ENCODE data around the gene VENTX.

Gene VENTX

DNA sequence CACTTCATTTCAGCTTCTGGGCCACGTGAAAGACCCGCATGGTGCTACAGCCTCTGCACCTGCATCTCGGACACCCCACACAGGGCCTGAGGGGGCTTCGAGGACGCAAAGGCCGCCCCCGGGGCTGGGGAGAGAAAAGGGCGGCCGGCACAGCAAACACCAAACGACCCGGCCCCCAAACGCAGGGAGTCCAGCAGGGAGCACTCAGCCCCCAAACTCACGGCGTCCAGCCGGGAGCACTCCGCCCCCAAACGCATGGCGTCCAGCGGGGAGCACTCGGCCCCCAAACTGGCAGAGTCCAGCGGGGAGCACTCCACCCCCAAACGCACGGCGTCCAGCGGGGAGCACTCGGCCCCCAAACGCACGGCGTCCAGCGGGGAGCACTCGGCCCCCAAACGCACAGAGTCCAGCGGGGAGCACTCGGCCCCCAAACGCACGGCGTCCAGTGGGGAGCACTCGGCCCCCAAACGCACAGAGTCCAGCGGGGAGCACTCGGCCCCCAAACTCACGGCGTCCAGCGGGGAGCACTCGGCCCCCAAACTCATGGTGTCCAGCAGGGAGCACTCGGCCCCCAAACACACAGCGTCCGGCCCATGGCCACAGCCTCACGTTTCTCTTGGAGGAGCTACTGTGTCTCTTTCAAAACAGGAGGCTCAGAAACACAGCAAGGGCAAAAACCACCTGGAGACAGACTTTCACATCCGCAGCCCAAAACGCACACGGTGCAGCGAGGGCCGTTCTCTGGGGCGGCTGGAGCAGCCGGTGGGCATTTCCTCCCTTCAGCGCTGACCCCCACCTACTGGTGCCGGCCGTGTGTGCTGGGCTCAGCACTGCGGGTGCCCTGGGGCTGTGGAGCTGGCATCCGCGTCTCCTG lies 34.6 kb upstream of the VENTX start:
- no peak for DNase-seq

GRCh38 chr10:133203652-133204195 lies 33.9 kb upstream of the VENTX start:
- DNase-seq: no peak

DNA sequence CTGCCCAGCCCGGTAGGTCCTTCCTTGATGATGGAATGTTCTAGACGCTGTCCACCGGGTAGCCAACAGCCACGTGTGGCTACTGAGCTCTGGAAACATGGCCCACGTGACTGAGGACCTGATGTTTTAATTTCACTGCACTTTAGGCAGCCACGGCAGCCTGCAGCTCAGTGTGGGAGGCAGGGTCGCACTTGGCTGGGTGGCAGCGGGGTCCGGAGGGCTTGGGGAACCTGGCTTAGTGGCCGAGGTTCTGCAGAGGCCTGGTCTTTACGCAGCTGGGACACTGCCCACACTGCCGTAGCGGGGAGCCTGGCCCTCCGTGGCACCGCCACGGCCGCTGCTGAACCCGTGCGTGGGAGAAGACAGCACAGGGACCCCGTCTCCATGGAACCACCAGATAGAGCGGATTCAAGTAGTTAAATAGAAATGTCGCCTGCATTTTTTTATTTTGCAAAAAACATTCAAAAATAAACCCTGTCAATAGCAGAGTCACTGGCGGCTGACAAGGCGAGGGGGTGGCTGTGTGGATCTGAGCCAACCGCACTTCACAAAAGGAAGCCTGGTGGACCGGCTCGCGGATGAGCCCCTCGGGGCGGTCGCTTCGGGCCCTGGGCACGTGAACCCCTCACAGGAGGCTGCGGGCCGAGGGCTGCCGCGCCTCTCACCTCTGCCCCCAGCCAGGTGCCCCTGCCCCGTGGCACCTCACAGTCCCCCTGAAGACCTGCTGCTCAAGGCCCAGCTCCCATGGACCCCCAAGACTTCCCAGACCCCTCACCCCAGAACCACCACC lies 33.2 kb upstream of the VENTX start:
- no peak for DNase-seq

GRCh38 chr10:133205146-133205545 lies 32.5 kb upstream of the VENTX start:
- no peak for DNase-seq

- no peak for DNase-seq
Measured at GRCh38 chr10:133206356-133207040, 31.2 kb upstream of the VENTX start.

GRCh38 chr10:133207041-133207600 lies 30.5 kb upstream of the VENTX start:
- DNase-seq: no peak

- DNase-seq: no peak
Measured at GRCh38 chr10:133207627-133208026, 30.0 kb upstream of the VENTX start.

- DNase-seq: no peak
Measured at GRCh38 chr10:133208466-133208865, 29.2 kb upstream of the VENTX start.

DNA sequence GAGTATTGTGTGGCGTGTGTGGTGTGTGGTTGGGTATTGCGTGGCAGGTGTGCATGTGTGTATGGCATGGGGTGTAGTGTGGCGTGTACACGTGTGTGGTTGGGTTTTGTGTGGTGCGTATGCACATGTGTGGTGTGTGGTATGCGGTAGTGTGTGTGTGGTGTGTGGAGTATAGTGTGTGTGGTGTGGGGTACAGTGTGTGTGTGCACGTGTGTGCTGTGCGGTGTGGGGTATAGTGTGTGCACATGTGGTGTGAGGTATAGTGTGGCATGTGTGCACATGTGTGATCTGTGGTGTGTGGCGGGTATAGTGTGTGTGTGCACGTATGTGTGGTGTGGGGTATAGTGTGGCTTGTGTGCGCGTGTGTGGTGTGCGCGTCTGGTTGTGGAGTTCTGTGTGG lies 28.5 kb upstream of the VENTX start:
- DNase-seq: no peak

GRCh38 chr10:133209641-133210040 lies 28.0 kb upstream of the VENTX start:
- DNase-seq: no peak

- no peak for DNase-seq
Measured at GRCh38 chr10:133210398-133211140, 27.1 kb upstream of the VENTX start.

GRCh38 chr10:133211141-133211830 lies 26.4 kb upstream of the VENTX start:
- DNase-seq: no peak

DNA sequence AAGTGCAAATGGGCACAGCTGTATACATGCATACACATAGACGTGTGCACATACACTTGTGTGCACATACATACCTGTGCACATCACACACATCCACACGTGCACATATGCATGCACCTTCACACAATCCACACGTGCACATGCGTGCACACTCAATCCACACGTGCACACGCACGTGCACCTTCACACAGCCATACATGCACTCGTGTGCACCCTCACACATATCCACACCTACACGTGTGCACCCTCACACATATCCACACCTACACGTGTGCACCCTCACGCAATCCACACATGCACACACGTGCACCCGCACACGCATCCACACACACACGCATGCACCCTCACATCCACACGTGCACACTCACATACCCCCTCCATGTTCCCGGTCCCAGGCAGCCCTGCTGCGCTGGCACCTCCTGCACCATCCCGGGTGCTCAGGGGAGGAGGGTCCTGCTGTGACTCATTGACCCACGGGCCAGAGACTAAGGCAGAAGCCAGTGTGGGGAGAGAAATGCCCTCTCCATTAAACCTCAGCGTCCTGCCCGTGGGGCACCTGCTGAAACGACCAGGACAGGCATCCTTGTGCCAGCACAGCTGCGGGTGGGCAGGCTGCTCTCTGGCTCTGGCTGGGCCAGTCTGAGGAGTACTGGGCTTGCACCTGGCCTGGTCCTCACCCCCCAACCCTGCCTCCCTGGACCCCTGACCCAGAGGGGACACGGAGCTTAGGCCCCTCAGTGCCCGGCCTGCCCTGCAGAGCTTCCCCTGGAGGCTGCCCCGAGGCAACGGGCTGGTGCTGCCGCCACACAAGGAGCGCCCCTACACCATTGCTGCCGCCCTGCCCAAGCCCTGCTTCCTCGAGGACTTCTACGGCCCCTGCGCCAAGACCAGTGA lies 25.4 kb upstream of the VENTX start:
- no peak for DNase-seq

DNA sequence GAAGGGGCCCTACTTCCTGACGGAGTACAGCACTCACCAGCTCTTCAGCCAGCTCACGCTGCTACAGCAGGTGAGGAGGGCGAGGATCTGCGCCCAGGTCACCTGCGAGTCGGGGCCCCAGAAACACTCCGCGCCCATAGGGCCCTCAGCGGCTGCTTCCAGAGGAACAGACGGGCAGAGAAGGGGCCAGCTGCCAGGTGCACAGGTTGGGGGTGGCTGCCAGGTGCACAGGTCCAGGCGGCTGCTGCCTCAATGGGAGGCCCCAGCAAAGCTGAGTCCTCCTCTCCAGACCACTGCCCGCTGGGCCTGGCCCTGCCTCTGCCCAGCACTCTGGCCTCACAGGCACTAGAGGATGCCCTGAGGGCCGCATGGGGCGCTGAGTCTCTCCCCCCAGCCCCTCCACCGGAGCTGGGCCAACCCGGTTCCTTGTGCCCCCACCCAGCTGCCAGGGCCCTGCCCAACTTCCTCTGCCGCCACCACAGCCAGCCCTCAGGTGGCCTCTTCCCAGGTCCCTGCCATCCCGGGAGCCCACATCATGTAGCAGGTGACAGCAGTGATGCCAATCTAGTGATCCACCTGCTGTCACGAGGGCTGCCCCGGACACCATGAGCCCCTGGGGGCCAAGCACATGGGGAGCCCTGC lies 24.7 kb upstream of the VENTX start:
- no peak for DNase-seq

GRCh38 chr10:133213641-133214467 lies 23.8 kb upstream of the VENTX start:
- DNase-seq: no peak

DNA sequence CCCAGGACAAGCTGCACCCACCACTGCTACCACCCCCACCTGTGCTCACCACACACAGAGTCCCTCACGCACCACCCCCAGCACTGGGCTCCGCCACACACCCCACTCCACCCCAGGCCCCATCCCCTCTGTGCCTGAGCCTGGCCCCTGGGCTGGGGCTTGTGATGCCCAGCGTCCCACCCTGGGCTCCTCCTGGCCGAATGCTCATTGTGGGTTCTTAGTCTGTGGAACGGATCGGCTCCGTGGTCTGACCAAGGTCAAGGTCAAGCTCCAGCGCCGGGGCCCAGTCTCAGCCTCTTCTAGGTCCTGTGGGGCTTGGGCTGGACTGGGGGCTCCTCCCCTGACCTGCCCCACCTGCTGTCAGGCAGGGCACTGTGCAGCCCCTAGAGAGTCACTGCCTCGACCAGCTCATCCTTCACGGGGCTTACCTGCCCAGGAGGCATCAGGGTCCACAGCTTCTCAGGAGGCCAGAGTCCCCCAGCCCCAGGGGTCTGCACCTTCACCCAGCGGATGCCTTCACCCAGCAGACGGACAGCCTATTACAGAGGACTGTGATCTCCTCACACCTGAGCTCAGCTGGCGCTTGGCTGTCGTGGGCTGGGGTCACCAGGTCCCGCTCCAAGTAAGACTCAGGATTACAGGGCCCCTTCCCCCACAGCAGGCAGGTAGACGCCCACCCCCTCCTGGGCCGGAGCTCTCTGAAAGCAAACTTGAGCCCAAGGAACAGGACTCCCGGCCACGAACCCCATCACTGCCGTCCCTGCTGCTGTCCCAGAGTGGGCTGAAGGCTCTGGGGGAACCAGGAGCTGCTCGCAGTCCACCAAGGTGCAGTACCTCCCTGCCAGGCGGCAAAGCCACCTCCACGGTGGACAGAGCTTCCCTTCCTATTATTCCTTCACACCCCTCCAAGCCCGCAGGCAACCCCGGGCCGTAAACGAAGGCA lies 22.9 kb upstream of the VENTX start:
- DNase-seq: no peak

DNA sequence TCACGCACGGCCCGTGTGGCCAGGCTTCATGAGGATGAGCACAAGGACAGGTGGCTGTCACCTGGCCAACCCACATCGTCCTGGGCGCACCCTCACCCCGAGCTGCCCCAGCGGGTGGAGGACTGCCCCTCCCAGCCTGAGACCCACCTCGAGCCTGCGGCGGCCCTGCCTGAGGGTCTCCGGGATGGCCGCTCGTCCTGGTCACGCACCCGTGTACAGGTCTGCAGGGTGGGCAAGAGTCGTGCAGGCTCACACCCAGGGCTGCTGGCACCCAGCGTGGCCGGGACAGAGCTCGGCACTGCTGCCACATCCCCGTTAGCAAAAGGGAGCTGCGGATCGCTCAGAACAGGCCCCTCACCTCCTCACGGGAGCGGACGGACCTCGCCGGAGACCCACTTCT lies 22.1 kb upstream of the VENTX start:
- DNase-seq: no peak

- no peak for DNase-seq
Measured at GRCh38 chr10:133216776-133217175, 20.9 kb upstream of the VENTX start.
